Measurements from ENCODE around the gene APH1B. TPM values are rescaled to one million over a fixed set of nuclear protein-coding genes. Genes with fewer than 3 reads are reported as not detected.

APH1B gene
- total and polyA plus RNA-seq, 2 of the 4 experiments (the other 2 are of a cell fraction), result 7.0 to 7.7 TPM

DNA sequence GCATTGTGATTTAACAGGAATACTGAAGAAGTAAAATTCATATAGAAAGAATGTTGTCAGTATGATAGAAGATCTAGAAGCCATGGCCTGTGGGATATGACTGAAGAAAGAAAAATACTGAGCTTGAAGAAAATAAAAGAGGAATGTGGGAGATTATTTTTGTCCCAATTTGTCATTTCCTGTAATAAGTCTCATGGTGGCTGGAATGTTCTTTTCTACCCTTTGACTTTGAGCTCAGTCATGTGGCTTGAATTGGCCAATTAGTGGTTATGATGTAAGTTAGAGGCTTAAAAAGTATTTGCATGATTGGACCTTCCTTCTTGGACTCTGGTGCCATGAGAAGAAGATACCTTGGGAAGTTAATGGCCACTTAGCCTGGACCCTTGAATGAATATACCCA, 14.1 kb downstream of the APH1B start:
- no TSS peak for BruUV-seq (replicated peaks)
- Histone ChIP-seq H3K9ac (ENCODE audit: low read depth, low read length) (no peak overlapping the region), H2BK5ac (ENCODE audit: low read depth, low read length, poor library complexity, severe bottlenecking) (peak overlapping the region; percentile 95), H3K23ac (ENCODE audit: low read depth, low read length) (no peak overlapping the region; the same call in 1 of the 2 replicates), H3K36me3 (ENCODE audit: control insufficient read depth, insufficient read depth, low read length) (peaks cover 11% of the 10 kb centered on the region), H3K4me1 (ENCODE audit: control insufficient read depth, insufficient read depth, low read length) (peaks cover 2% of the 10 kb centered on the region; the same call in 1 of the 2 replicates), H3K4ac (ENCODE audit: low read depth, low read length) (peak overlapping the region; percentile 59), H2BK15ac (ENCODE audit: low read depth, low read length) (no peak overlapping the region; the same call in 2 of the 3 replicates), H2AK9ac (replicated peaks; ENCODE audit: low read depth, low read length, poor library complexity) (no peak overlapping the region), H3K4me2 (ENCODE audit: low read depth, low read length) (no peak overlapping the region), H4K20me1 (ENCODE audit: insufficient read depth, low read length) (no peaks in the 10 kb centered on the region), H3K14ac (replicated peaks; ENCODE audit: low read depth, low read length) (peak overlapping the region; percentile 83), H2BK20ac (ENCODE audit: low read depth, low read length) (peak overlapping the region; percentile 60; the same call in 1 of the 2 replicates), H3K79me1 (ENCODE audit: low read depth in 1 of 2, low read length in 2 of 2) (peaks cover 5 to 28% of the 10 kb centered on the region in 2 experiments; a peak in 2 of 4 replicates), H3K56ac (ENCODE audit: extremely low read depth, insufficient read depth, low read length) (no peak overlapping the region), H4K91ac (ENCODE audit: insufficient read depth, low read depth, low read length) (0 out of 2 replicates have a peak overlapping the region, but pooled peaks have one; percentile 50), H2AK5ac (ENCODE audit: low read depth, low read length) (peak overlapping the region; percentile 33; the same call in 1 of the 2 replicates), H3K9me1 (ENCODE audit: insufficient read depth, low read length) (peaks cover 13% of the 10 kb centered on the region), H3K4me3 (ENCODE audit: insufficient read depth, low read depth, low read length) (no peak overlapping the region), H2BK120ac (ENCODE audit: low read depth, low read length) (peak overlapping the region; percentile 83), H3K27ac (ENCODE audit: insufficient read depth, low read length) (peak overlapping the region; percentile 82), H2AFZ (replicated peaks; ENCODE audit: low read length, poor library complexity) (peak overlapping the region; percentile 58), H4K8ac (ENCODE audit: low read depth in 2 of 2, low read length in 2 of 2) (peak overlapping the region in 1 of 2 experiments; percentile 85; a peak in 3 of 4 replicates), H3K18ac (ENCODE audit: low read depth, low read length) (peak overlapping the region; percentile 30; the same call in 1 of the 2 replicates), H4K5ac (ENCODE audit: low read depth, low read length) (peak overlapping the region; percentile 81; the same call in 1 of the 2 replicates), H3K9me3 (ENCODE audit: control insufficient read depth, insufficient read depth, low read length) (no peaks in the 10 kb centered on the region), H3K27me3 (ENCODE audit: control insufficient read depth, insufficient read depth, low read length) (no peaks in the 10 kb centered on the region)
- TF ChIP-seq MAZ (IDR thresholded peaks at IDR 0.05; ENCODE audit: borderline replicate concordance, low read depth, low read length), result no peak
- TF ChIP-seq, protein P1, sequence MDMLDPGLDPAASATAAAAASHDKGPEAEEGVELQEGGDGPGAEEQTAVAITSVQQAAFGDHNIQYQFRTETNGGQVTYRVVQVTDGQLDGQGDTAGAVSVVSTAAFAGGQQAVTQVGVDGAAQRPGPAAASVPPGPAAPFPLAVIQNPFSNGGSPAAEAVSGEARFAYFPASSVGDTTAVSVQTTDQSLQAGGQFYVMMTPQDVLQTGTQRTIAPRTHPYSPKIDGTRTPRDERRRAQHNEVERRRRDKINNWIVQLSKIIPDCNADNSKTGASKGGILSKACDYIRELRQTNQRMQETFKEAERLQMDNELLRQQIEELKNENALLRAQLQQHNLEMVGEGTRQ (IDR thresholded peaks at IDR 0.05; ENCODE audit: low read depth, low read length), result peak; percentile 88
- no peak for TF ChIP-seq POLR2A (IDR thresholded peaks at IDR 0.05; ENCODE audit: low read depth, low read length)
- no peak for TF ChIP-seq RFX5 (IDR thresholded peaks at IDR 0.05; ENCODE audit: low read depth, low read length)
- peak; percentile 47; the same call in 1 of the 2 replicates for TF ChIP-seq CEBPB (IDR thresholded peaks at IDR 0.05; ENCODE audit: low read depth, low read length)
- TF ChIP-seq, protein P2, sequence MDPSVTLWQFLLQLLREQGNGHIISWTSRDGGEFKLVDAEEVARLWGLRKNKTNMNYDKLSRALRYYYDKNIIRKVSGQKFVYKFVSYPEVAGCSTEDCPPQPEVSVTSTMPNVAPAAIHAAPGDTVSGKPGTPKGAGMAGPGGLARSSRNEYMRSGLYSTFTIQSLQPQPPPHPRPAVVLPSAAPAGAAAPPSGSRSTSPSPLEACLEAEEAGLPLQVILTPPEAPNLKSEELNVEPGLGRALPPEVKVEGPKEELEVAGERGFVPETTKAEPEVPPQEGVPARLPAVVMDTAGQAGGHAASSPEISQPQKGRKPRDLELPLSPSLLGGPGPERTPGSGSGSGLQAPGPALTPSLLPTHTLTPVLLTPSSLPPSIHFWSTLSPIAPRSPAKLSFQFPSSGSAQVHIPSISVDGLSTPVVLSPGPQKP (IDR thresholded peaks at IDR 0.05; ENCODE audit: borderline replicate concordance, low read depth, low read length), result no peak
- in situ Hi-C loops (cut with MboI; ENCODE audit: low sequenced_read_pairs) (loop anchor here (25.0 kb wide), 1 partner anchor 771 kb away; no protein-coding TSS in a partner anchor), dilution Hi-C loops (cut with HindIII; ENCODE audit: low sequenced_read_pairs, unreplicated experiment) (no loop called here), intact Hi-C loops (cut with micrococcal nuclease) (loop anchor here (10.0 kb wide), 1 partner anchor 783 kb away; no protein-coding TSS in a partner anchor)
- ATAC-seq (ENCODE audit: low read depth) (peak; percentile 64), DNase-seq (peak; percentile 90)
- CTCF ChIA-PET, result interaction anchor here (0.6 kb wide), 1 partner anchor 11 kb away, joined by 3 read pairs; no protein-coding TSS in a partner anchor
- POLR2A ChIA-PET (ENCODE audit: unreplicated experiment), result no interaction called here

Measured in IMR-90 (cell line).